HEK293T (cell line): ENCODE results near the gene SMIM38.

Experiments used
- CTCF ChIA-PET: fragments of 350-600 bp; formaldehyde crosslinking; extraction: SDS; loops from one replicate; lab custom pipeline; 2021; ENCODE audit warnings: antibody characterized with exemption, inconsistent platforms; lab: Yijun Ruan, JAX
- POLR2A ChIA-PET: fragments of 350-600 bp; formaldehyde crosslinking; extraction: SDS; loops from one replicate; lab custom pipeline; 2020; ENCODE audit warnings: antibody characterized with exemption, inconsistent platforms; lab: Yijun Ruan, JAX
- DNase-seq: peaks from one replicate; pipeline ENCODE4 v3.0.0; 2012; ENCODE audit warnings: mixed read lengths; ENCODE audit errors: extremely low spot score
- ARNT ChIP-seq: fragments of 450-650 bp; IDR thresholded peaks from 2 replicates; pipeline ENCODE4 v1.6.1; 2017; ENCODE audit warnings: mild to moderate bottlenecking
- BHLHE40 ChIP-seq: fragments of 450-650 bp; IDR thresholded peaks from 2 replicates; pipeline ENCODE4 v1.6.1; 2016; ENCODE audit warnings: mild to moderate bottlenecking, moderate library complexity, borderline replicate concordance
- CTBP1 ChIP-seq: fragments of 450-650 bp; IDR thresholded peaks from 2 replicates; pipeline ENCODE4 v1.6.1; 2016; ENCODE audit warnings: borderline replicate concordance
- ELF4 ChIP-seq: fragments of 450-650 bp; IDR thresholded peaks from 2 replicates; pipeline ENCODE4 v1.6.1; 2017; ENCODE audit warnings: antibody characterized with exemption
- FOXA1 ChIP-seq: fragments of 450-650 bp; IDR thresholded peaks from 2 replicates; pipeline ENCODE4 v1.6.1; 2016; ENCODE audit warnings: mild to moderate bottlenecking
- FOXK2 ChIP-seq: fragments of 450-650 bp; IDR thresholded peaks from 2 replicates; pipeline ENCODE4 v1.6.1; 2016; ENCODE audit warnings: mild to moderate bottlenecking
- FOXM1 ChIP-seq: fragments of 450-650 bp; IDR thresholded peaks from 2 replicates; pipeline ENCODE4 v1.6.1; 2017; ENCODE audit warnings: mild to moderate bottlenecking, borderline replicate concordance
- HDGF ChIP-seq: fragments of 450-650 bp; IDR thresholded peaks from 2 replicates; pipeline ENCODE4 v1.6.1; 2017; ENCODE audit warnings: antibody characterized with exemption, borderline replicate concordance
- L3MBTL2 ChIP-seq: fragments of 450-650 bp; conservative IDR thresholded peaks from 2 replicates; pipeline ENCODE4 v1.6.1; 2016; ENCODE audit warnings: mild to moderate bottlenecking
- LEF1 ChIP-seq: fragments of 450-650 bp; IDR thresholded peaks from 2 replicates; pipeline ENCODE4 v1.6.1; 2017; ENCODE audit warnings: mild to moderate bottlenecking, borderline replicate concordance
- NFRKB ChIP-seq: fragments of 450-650 bp; IDR thresholded peaks from 2 replicates; pipeline ENCODE4 v1.6.1; 2016; ENCODE audit warnings: mild to moderate bottlenecking, moderate library complexity
- PKNOX1 ChIP-seq: fragments of 450-650 bp; IDR thresholded peaks from 2 replicates; pipeline ENCODE4 v1.6.1; 2016
- SP1 ChIP-seq: fragments of 450-650 bp; IDR thresholded peaks from 2 replicates; pipeline ENCODE4 v1.6.1; 2017
- SUZ12 ChIP-seq: fragments of 450-650 bp; IDR thresholded peaks from 2 replicates; pipeline ENCODE4 v1.6.1; 2016; ENCODE audit warnings: mild to moderate bottlenecking
- TARDBP ChIP-seq: fragments of 450-650 bp; IDR thresholded peaks from 2 replicates; pipeline ENCODE4 v1.6.1; 2016
- ZNF384 ChIP-seq: fragments of 450-650 bp; IDR thresholded peaks from 2 replicates; pipeline ENCODE4 v1.6.1; 2016

The SMIM38 gene

GRCh38 chr11:69111624-69112542 lies 43.9 kb upstream of the SMIM38 start:
- ChIA-PET CTCF (no interaction called here), POLR2A (no interaction called here)
- no peak for DNase-seq
- TF ChIP-seq FOXM1 (no peak), BHLHE40 (no peak), ELF4 (no peak)

- ChIA-PET CTCF (no interaction called here), POLR2A (no interaction called here)
- no peak for TF ChIP-seq LEF1
- DNase-seq = no peak
Observed at GRCh38 chr11:69113226-69113625, 42.5 kb upstream of the SMIM38 start.

- no peak for TF ChIP-seq FOXA1
- TF ChIP-seq SP1 = no peak
- no peak for TF ChIP-seq LEF1
- TF ChIP-seq L3MBTL2 = no peak
- TF ChIP-seq FOXM1 = no peak
- no peak for TF ChIP-seq ARNT
- no peak for TF ChIP-seq ELF4
- no peak for TF ChIP-seq NFRKB
- TF ChIP-seq BHLHE40 = no peak
- no peak for TF ChIP-seq FOXK2
- no peak for TF ChIP-seq SUZ12
- no peak for TF ChIP-seq ZNF384
- TF ChIP-seq HDGF = no peak
- no peak for TF ChIP-seq TARDBP
- TF ChIP-seq PKNOX1 = no peak
- no peak for TF ChIP-seq CTBP1
- POLR2A ChIA-PET = no interaction called here
- CTCF ChIA-PET = no interaction called here
- no peak for DNase-seq
Observed at GRCh38 chr11:69113646-69114340, 41.9 kb upstream of the SMIM38 start.

GRCh38 chr11:69114362-69114761 lies 41.4 kb upstream of the SMIM38 start:
- TF ChIP-seq HDGF (no peak), FOXK2 (no peak), TARDBP (no peak), FOXA1 (no peak), FOXM1 (no peak), ARNT (no peak), ZNF384 (no peak), PKNOX1 (no peak), CTBP1 (no peak)
- POLR2A ChIA-PET = no interaction called here
- CTCF ChIA-PET = no interaction called here

GRCh38 chr11:69114811-69115523 lies 40.8 kb upstream of the SMIM38 start:
- TF ChIP-seq LEF1 = no peak
- no peak for DNase-seq
- ChIA-PET POLR2A (no interaction called here), CTCF (no interaction called here)

More at GRCh38 chr11:69114362-69114761, 41.4 kb upstream of the SMIM38 start:
- DNase-seq = no peak

GRCh38 chr11:69115586-69116560 lies 39.9 kb upstream of the SMIM38 start:
- ChIA-PET POLR2A (no interaction called here), CTCF (no interaction called here)
- no peak for TF ChIP-seq SP1
- TF ChIP-seq FOXM1 = no peak
- no peak for TF ChIP-seq FOXA1
- TF ChIP-seq HDGF = no peak
- TF ChIP-seq NFRKB = no peak
- no peak for TF ChIP-seq LEF1
- TF ChIP-seq BHLHE40 = no peak
- TF ChIP-seq ARNT = no peak
- no peak for TF ChIP-seq PKNOX1
- no peak for TF ChIP-seq L3MBTL2
- TF ChIP-seq TARDBP = no peak
- no peak for TF ChIP-seq SUZ12
- TF ChIP-seq FOXK2 = no peak
- TF ChIP-seq ZNF384 = no peak
- TF ChIP-seq CTBP1 = no peak
- no peak for TF ChIP-seq ELF4
- no peak for DNase-seq
